ENCODE measurements around the gene FN3K. TPM values are rescaled to one million over a fixed set of nuclear protein-coding genes. Genes with fewer than 3 reads are reported as not detected.

The FN3K gene
- total RNA-seq, 1 donor from 2014 or later = 33.7 TPM

GRCh38 chr17:82689077-82689476 is 46.3 kb upstream of the FN3K start:
- Mint-ChIP-seq H3K27ac (ENCODE audit: unreplicated experiment) (no peak overlapping the region), H3K4me1 (ENCODE audit: low read depth, unreplicated experiment) (peaks cover 2% of the 10 kb centered on the region), H3K9me3 (ENCODE audit: unreplicated experiment) (peaks cover 2% of the 10 kb centered on the region), H3K27me3 (ENCODE audit: unreplicated experiment) (peaks cover 1% of the 10 kb centered on the region), H3K36me3 (ENCODE audit: unreplicated experiment) (peaks cover 4% of the 10 kb centered on the region), H3K4me3 (ENCODE audit: unreplicated experiment) (no peak overlapping the region)
- DNase-seq = no peak
- no peak for TF ChIP-seq CTCF (IDR thresholded peaks at IDR 0.05; ENCODE audit: partially characterized antibody, unreplicated experiment)

- DNase-seq = no peak
- H3K27me3 Mint-ChIP-seq (ENCODE audit: unreplicated experiment) = no peaks in the 10 kb centered on the region
- no peak for TF ChIP-seq CTCF (IDR thresholded peaks at IDR 0.05; ENCODE audit: partially characterized antibody, unreplicated experiment)
- H3K27ac Mint-ChIP-seq (ENCODE audit: unreplicated experiment) = no peak overlapping the region
- H3K9me3 Mint-ChIP-seq (ENCODE audit: unreplicated experiment) = peaks cover 7% of the 10 kb centered on the region
- peaks cover 11% of the 10 kb centered on the region for H3K36me3 Mint-ChIP-seq (ENCODE audit: unreplicated experiment)
- H3K4me1 Mint-ChIP-seq (ENCODE audit: low read depth, unreplicated experiment) = peaks cover 2% of the 10 kb centered on the region
- H3K4me3 Mint-ChIP-seq (ENCODE audit: unreplicated experiment) = no peak overlapping the region
Observed at GRCh38 chr17:82690786-82691489, 44.5 kb upstream of the FN3K start.

- H3K27me3 Mint-ChIP-seq (ENCODE audit: unreplicated experiment) = peaks cover 2% of the 10 kb centered on the region
- TF ChIP-seq CTCF (IDR thresholded peaks at IDR 0.05; ENCODE audit: partially characterized antibody, unreplicated experiment) = no peak
- H3K9me3 Mint-ChIP-seq (ENCODE audit: unreplicated experiment) = peaks cover 10% of the 10 kb centered on the region
- peaks cover 16% of the 10 kb centered on the region for H3K36me3 Mint-ChIP-seq (ENCODE audit: unreplicated experiment)
- DNase-seq = no peak
- H3K4me3 Mint-ChIP-seq (ENCODE audit: unreplicated experiment) = no peak overlapping the region
- no peak overlapping the region for H3K27ac Mint-ChIP-seq (ENCODE audit: unreplicated experiment)
- peaks cover 2% of the 10 kb centered on the region for H3K4me1 Mint-ChIP-seq (ENCODE audit: low read depth, unreplicated experiment)
Observed at GRCh38 chr17:82691714-82692113, 43.7 kb upstream of the FN3K start.

- Mint-ChIP-seq H3K4me3 (ENCODE audit: unreplicated experiment) (no peak overlapping the region), H3K9me3 (ENCODE audit: unreplicated experiment) (peaks cover 10% of the 10 kb centered on the region), H3K27me3 (ENCODE audit: unreplicated experiment) (peaks cover 6% of the 10 kb centered on the region), H3K4me1 (ENCODE audit: low read depth, unreplicated experiment) (peaks cover 2% of the 10 kb centered on the region), H3K36me3 (ENCODE audit: unreplicated experiment) (peaks cover 16% of the 10 kb centered on the region), H3K27ac (ENCODE audit: unreplicated experiment) (no peak overlapping the region)
- TF ChIP-seq CTCF (IDR thresholded peaks at IDR 0.05; ENCODE audit: partially characterized antibody, unreplicated experiment) = no peak
- DNase-seq = no peak
Observed at GRCh38 chr17:82692268-82692667, 43.1 kb upstream of the FN3K start.

GRCh38 chr17:82693168-82693867 is 42.1 kb upstream of the FN3K start:
- peaks cover 2% of the 10 kb centered on the region for H3K4me1 Mint-ChIP-seq (ENCODE audit: low read depth, unreplicated experiment)
- H3K4me3 Mint-ChIP-seq (ENCODE audit: unreplicated experiment) = no peak overlapping the region

More at GRCh38 chr17:82693168-82693867, 42.1 kb upstream of the FN3K start:
- H3K9me3 Mint-ChIP-seq (ENCODE audit: unreplicated experiment) = peaks cover 10% of the 10 kb centered on the region
- peaks cover 16% of the 10 kb centered on the region for H3K36me3 Mint-ChIP-seq (ENCODE audit: unreplicated experiment)
- no peak for TF ChIP-seq CTCF (IDR thresholded peaks at IDR 0.05; ENCODE audit: partially characterized antibody, unreplicated experiment)
- no peak overlapping the region for H3K27ac Mint-ChIP-seq (ENCODE audit: unreplicated experiment)
- no peak for DNase-seq
- H3K27me3 Mint-ChIP-seq (ENCODE audit: unreplicated experiment) = peaks cover 8% of the 10 kb centered on the region
